ENCODE data around the gene FBXW7.

FBXW7 gene

GRCh38 chr4:152421576-152421975 lies 114.3 kb downstream of the FBXW7 start:
- no peak for DNase-seq

GRCh38 chr4:152419809-152420208 lies 116.1 kb downstream of the FBXW7 start:
- DNase-seq = no peak

- DNase-seq = no peak
Measured at GRCh38 chr4:152417673-152418072, 118.2 kb downstream of the FBXW7 start.

- DNase-seq = peak; percentile 50
Measured at GRCh38 chr4:152415980-152416379, 119.9 kb downstream of the FBXW7 start.

GRCh38 chr4:152408514-152409327 lies 127.2 kb downstream of the FBXW7 start:
- peak; percentile 38 for DNase-seq

- DNase-seq = no peak
Measured at GRCh38 chr4:152401424-152401823, 134.5 kb downstream of the FBXW7 start.

- no peak for DNase-seq
Measured at GRCh38 chr4:152399246-152399645, 136.6 kb downstream of the FBXW7 start.

GRCh38 chr4:152398060-152398459 lies 137.8 kb downstream of the FBXW7 start:
- peak; percentile 17 for DNase-seq

- no peak for DNase-seq
Measured at GRCh38 chr4:152394791-152395190, 141.1 kb downstream of the FBXW7 start.

- DNase-seq = no peak
Measured at GRCh38 chr4:152392079-152392478, 143.8 kb downstream of the FBXW7 start.

GRCh38 chr4:152390216-152390615 lies 145.7 kb downstream of the FBXW7 start:
- no peak for DNase-seq

- DNase-seq = no peak
Measured at GRCh38 chr4:152389359-152389758, 146.5 kb downstream of the FBXW7 start.

- DNase-seq = peak; percentile 13
Measured at GRCh38 chr4:152385551-152385950, 150.3 kb downstream of the FBXW7 start.

- no peak for DNase-seq
Measured at GRCh38 chr4:152382057-152382785, 153.7 kb downstream of the FBXW7 start.

- no peak for DNase-seq
Measured at GRCh38 chr4:152380919-152381318, 155.0 kb downstream of the FBXW7 start.

- DNase-seq = no peak
Measured at GRCh38 chr4:152380185-152380584, 155.7 kb downstream of the FBXW7 start.

- peak; percentile 55 for DNase-seq
Measured at GRCh38 chr4:152374606-152375285, 161.1 kb downstream of the FBXW7 start.

GRCh38 chr4:152374153-152374552 lies 161.7 kb downstream of the FBXW7 start:
- no peak for DNase-seq

GRCh38 chr4:152372444-152372843 lies 163.4 kb downstream of the FBXW7 start:
- DNase-seq = no peak

GRCh38 chr4:152369902-152370295 lies 166.0 kb downstream of the FBXW7 start:
- DNase-seq = no peak

GRCh38 chr4:152369203-152369901 lies 166.5 kb downstream of the FBXW7 start:
- DNase-seq = no peak

- no peak for DNase-seq
Measured at GRCh38 chr4:152368001-152368400, 167.9 kb downstream of the FBXW7 start.

GRCh38 chr4:152364883-152365282 lies 171.0 kb downstream of the FBXW7 start:
- no peak for DNase-seq
